Measurements from ENCODE around the gene TMEM14C.

Gene TMEM14C

DNA sequence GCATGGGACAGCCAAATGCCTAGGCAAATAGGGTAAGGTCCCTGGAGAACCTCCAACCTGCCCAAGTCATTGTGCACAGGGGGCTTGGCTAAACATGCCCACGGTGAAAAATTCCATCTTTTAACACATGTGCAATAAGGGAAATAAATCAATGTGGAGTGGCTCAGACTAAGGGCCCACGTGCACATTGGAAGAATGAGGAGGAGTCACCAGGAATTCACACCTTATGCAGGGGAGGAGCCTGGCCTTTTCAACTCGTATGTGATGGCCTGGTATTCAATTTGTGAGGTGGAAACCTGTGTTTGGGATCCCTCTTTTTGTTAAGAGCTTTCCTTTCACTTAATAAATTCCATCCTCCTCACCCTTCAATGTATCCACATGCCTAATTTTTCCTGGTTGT, 41.1 kb upstream of the TMEM14C start:
- no peak overlapping the region for H3K4me3 ChIP-seq (ENCODE audit: low read length)
- H3K9ac ChIP-seq (ENCODE audit: low read length): no peak overlapping the region
- H2AFZ ChIP-seq (ENCODE audit: low read length): no peak overlapping the region
- no peaks in the 10 kb centered on the region for H3K9me3 ChIP-seq (replicated peaks; ENCODE audit: insufficient read depth, low read length)
- H3K36me3 ChIP-seq (replicated peaks; ENCODE audit: insufficient read depth, low read length): no peaks in the 10 kb centered on the region
- no peak for DNase-seq
- no peaks in the 10 kb centered on the region for H4K20me1 ChIP-seq (ENCODE audit: insufficient read depth, low read length)
- no peaks in the 10 kb centered on the region for H3K27me3 ChIP-seq (replicated peaks; ENCODE audit: insufficient read depth, low read length)
- H3K9me2 ChIP-seq (replicated peaks; ENCODE audit: insufficient read depth, low read length): no peaks in the 10 kb centered on the region
- no peak overlapping the region for H3K27ac ChIP-seq (ENCODE audit: low read length)
- no peaks in the 10 kb centered on the region for H3K79me2 ChIP-seq (ENCODE audit: low read length)
- H3K4me2 ChIP-seq (ENCODE audit: low read depth, low read length): no peak overlapping the region
- TF ChIP-seq EZH2 (optimal IDR thresholded peaks at IDR 0.05; ENCODE audit: low read depth, low read length): no peak
- H3K4me1 ChIP-seq (ENCODE audit: low read length): no peaks in the 10 kb centered on the region
- no peaks in the 10 kb centered on the region for H3F3A ChIP-seq (ENCODE audit: insufficient read depth, low read length)

- Histone ChIP-seq H3K9me2 (replicated peaks; ENCODE audit: insufficient read depth, low read length) (no peaks in the 10 kb centered on the region), H3K9ac (ENCODE audit: low read length) (no peak overlapping the region), H3K27me3 (replicated peaks; ENCODE audit: insufficient read depth, low read length) (no peaks in the 10 kb centered on the region), H4K20me1 (ENCODE audit: insufficient read depth, low read length) (no peaks in the 10 kb centered on the region), H3F3A (ENCODE audit: insufficient read depth, low read length) (no peaks in the 10 kb centered on the region), H3K36me3 (replicated peaks; ENCODE audit: insufficient read depth, low read length) (no peaks in the 10 kb centered on the region), H3K27ac (ENCODE audit: low read length) (no peak overlapping the region), H3K9me3 (replicated peaks; ENCODE audit: insufficient read depth, low read length) (no peaks in the 10 kb centered on the region), H2AFZ (ENCODE audit: low read length) (no peak overlapping the region), H3K4me2 (ENCODE audit: low read depth, low read length) (no peak overlapping the region), H3K79me2 (ENCODE audit: low read length) (no peaks in the 10 kb centered on the region), H3K4me1 (ENCODE audit: low read length) (no peaks in the 10 kb centered on the region), H3K4me3 (ENCODE audit: low read length) (no peak overlapping the region)
- DNase-seq: no peak
- no peak for TF ChIP-seq EZH2 (optimal IDR thresholded peaks at IDR 0.05; ENCODE audit: low read depth, low read length)
- TF ChIP-seq, protein P1, sequence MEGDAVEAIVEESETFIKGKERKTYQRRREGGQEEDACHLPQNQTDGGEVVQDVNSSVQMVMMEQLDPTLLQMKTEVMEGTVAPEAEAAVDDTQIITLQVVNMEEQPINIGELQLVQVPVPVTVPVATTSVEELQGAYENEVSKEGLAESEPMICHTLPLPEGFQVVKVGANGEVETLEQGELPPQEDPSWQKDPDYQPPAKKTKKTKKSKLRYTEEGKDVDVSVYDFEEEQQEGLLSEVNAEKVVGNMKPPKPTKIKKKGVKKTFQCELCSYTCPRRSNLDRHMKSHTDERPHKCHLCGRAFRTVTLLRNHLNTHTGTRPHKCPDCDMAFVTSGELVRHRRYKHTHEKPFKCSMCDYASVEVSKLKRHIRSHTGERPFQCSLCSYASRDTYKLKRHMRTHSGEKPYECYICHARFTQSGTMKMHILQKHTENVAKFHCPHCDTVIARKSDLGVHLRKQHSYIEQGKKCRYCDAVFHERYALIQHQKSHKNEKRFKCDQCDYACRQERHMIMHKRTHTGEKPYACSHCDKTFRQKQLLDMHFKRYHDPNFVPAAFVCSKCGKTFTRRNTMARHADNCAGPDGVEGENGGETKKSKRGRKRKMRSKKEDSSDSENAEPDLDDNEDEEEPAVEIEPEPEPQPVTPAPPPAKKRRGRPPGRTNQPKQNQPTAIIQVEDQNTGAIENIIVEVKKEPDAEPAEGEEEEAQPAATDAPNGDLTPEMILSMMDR (IDR thresholded peaks at IDR 0.05; ENCODE audit: low read length): no peak
- no peak for TF ChIP-seq EZH2phosphoT487 (IDR thresholded peaks at IDR 0.05; ENCODE audit: low read length)
Observed at GRCh38 chr6:10682355-10682988, 40.4 kb upstream of the TMEM14C start.

DNA sequence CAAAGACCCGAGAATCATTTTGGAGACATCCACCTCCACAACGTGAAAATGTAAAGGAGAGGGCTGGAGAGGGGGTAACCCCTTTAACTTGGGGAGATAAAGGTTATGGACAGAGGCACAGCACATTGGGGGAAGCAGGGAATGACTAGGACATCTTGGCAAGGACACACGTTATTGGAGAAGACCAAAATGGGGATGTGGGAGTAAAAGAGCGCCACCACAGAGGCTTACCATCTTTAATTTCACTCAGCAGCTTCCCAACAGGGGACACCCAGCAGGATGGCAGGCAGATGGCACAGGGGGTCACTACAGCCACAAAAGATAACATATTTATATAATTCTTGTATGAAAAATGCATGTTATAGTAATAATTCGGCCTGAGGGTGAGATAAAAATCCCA, 38.3 kb upstream of the TMEM14C start:
- TF ChIP-seq, protein P1 (IDR thresholded peaks at IDR 0.05; ENCODE audit: low read length): no peak
- no peak for TF ChIP-seq EZH2 (optimal IDR thresholded peaks at IDR 0.05; ENCODE audit: low read depth, low read length)
- TF ChIP-seq EZH2phosphoT487 (IDR thresholded peaks at IDR 0.05; ENCODE audit: low read length): no peak
- H3K4me3 ChIP-seq (ENCODE audit: low read length): no peak overlapping the region
- H3K9me2 ChIP-seq (replicated peaks; ENCODE audit: insufficient read depth, low read length): no peaks in the 10 kb centered on the region
- no peaks in the 10 kb centered on the region for H3F3A ChIP-seq (ENCODE audit: insufficient read depth, low read length)
- no peaks in the 10 kb centered on the region for H3K4me1 ChIP-seq (ENCODE audit: low read length)
- H4K20me1 ChIP-seq (ENCODE audit: insufficient read depth, low read length): no peaks in the 10 kb centered on the region
- H3K9me3 ChIP-seq (replicated peaks; ENCODE audit: insufficient read depth, low read length): no peaks in the 10 kb centered on the region
- DNase-seq: no peak
- no peak overlapping the region for H2AFZ ChIP-seq (ENCODE audit: low read length)
- H3K79me2 ChIP-seq (ENCODE audit: low read length): no peaks in the 10 kb centered on the region
- H3K9ac ChIP-seq (ENCODE audit: low read length): no peak overlapping the region
- no peaks in the 10 kb centered on the region for H3K36me3 ChIP-seq (replicated peaks; ENCODE audit: insufficient read depth, low read length)
- no peak overlapping the region for H3K4me2 ChIP-seq (ENCODE audit: low read depth, low read length)
- H3K27me3 ChIP-seq (replicated peaks; ENCODE audit: insufficient read depth, low read length): no peaks in the 10 kb centered on the region
- no peak overlapping the region for H3K27ac ChIP-seq (ENCODE audit: low read length)

- Histone ChIP-seq H3K4me3 (ENCODE audit: low read length) (no peak overlapping the region), H3K27me3 (replicated peaks; ENCODE audit: insufficient read depth, low read length) (no peaks in the 10 kb centered on the region), H4K20me1 (ENCODE audit: insufficient read depth, low read length) (no peaks in the 10 kb centered on the region), H3K9me2 (replicated peaks; ENCODE audit: insufficient read depth, low read length) (no peaks in the 10 kb centered on the region), H3K9ac (ENCODE audit: low read length) (no peak overlapping the region), H3K27ac (ENCODE audit: low read length) (no peak overlapping the region), H3K79me2 (ENCODE audit: low read length) (no peaks in the 10 kb centered on the region), H3K36me3 (replicated peaks; ENCODE audit: insufficient read depth, low read length) (no peaks in the 10 kb centered on the region), H3F3A (ENCODE audit: insufficient read depth, low read length) (no peaks in the 10 kb centered on the region), H3K4me2 (ENCODE audit: low read depth, low read length) (no peak overlapping the region), H3K9me3 (replicated peaks; ENCODE audit: insufficient read depth, low read length) (no peaks in the 10 kb centered on the region), H2AFZ (ENCODE audit: low read length) (no peak overlapping the region), H3K4me1 (ENCODE audit: low read length) (no peaks in the 10 kb centered on the region)
- TF ChIP-seq EZH2 (optimal IDR thresholded peaks at IDR 0.05; ENCODE audit: low read depth, low read length): no peak
- TF ChIP-seq, protein P1 (IDR thresholded peaks at IDR 0.05; ENCODE audit: low read length): no peak
- no peak for TF ChIP-seq EZH2phosphoT487 (IDR thresholded peaks at IDR 0.05; ENCODE audit: low read length)
- DNase-seq: no peak
Observed at GRCh38 chr6:10685092-10685915, 37.6 kb upstream of the TMEM14C start.
